Heart right ventricle (tissue), 16 donors: Measurements from ENCODE around the gene NLRC5. TPM values are rescaled to one million over a fixed set of nuclear protein-coding genes. Genes with fewer than 3 reads are reported as not detected.
"Not testable (repeated sequence)": the region's sequence is repeated elsewhere in the genome, so short reads cannot be mapped to it uniquely, and the experiment has no call there.

Experiments used
- ATAC-seq, 8 donors: fragments of 200-7000 bp; cut with Tn5 transposase; one replicate each; pipeline ENCODE4 v1.9.1; 2020; ENCODE audit warnings: mild to moderate bottlenecking in 8 of 8, moderate library complexity in 8 of 8, moderate number of reproducible peaks in 1 of 8
- DNase-seq, 2 donors: peaks; one replicate each; pipeline ENCODE4 v3.0.0-alpha.2; 2020
- H3K27ac ChIP-seq, 10 donors: fragments of 200-600 bp; sonication (generic) in 2 of 10; one replicate each; pipeline versions ENCODE4 v1.5.0 to v1.8.0; 2020 to 2022; ENCODE audit warnings: mild to moderate bottlenecking in 3 of 10
- H3K27me3 ChIP-seq, 7 donors: fragments of 200-600 bp; one replicate each; pipeline ENCODE4 v1.8.0; 2021 to 2022; ENCODE audit warnings: mild to moderate bottlenecking in 2 of 7
- H3K36me3 ChIP-seq, 9 donors: fragments of 200-600 bp; sonication (generic) in 1 of 9; one replicate each; pipeline versions ENCODE4 v1.5.0 to v1.8.0; 2020 to 2022; ENCODE audit warnings: mild to moderate bottlenecking in 2 of 9
- H3K4me1 ChIP-seq, 9 donors: fragments of 200-600 bp; sonication (generic) in 1 of 9; one replicate each; pipeline versions ENCODE4 v1.5.0 to v1.8.0; 2020 to 2022; ENCODE audit warnings: mild to moderate bottlenecking in 4 of 9
- H3K4me3 ChIP-seq, 10 donors: fragments of 200-600 bp; sonication (generic) in 2 of 10; one replicate each; pipeline versions ENCODE4 v1.5.0 to v1.8.0; 2020 to 2022; ENCODE audit warnings: mild to moderate bottlenecking in 7 of 10, moderate library complexity in 2 of 10
- H3K9me3 ChIP-seq, 11 donors: fragments of 200-600 bp in 10 of 11; sonication (generic) in 2 of 11; one replicate each; pipeline versions ENCODE4 v1.5.0 to v1.8.0; 2013 to 2022; ENCODE audit warnings: mild to moderate bottlenecking in 2 of 11, control low read depth in 1 of 11, moderate library complexity in 1 of 11
- WGBS, 2 donors: extraction: QIAGEN DNeasy Blood & Tissue Kit; methylation state at CpG; one replicate each; pipeline ENCODE4 v1.1.7; 2013; ENCODE audit warnings: inconsistent platforms in 1 of 2; 5-methylcytosine and 5-hydroxymethylcytosine counted together
- intact Hi-C, 10 donors: fragments of 100-400 bp; cut with DNase I; formaldehyde crosslinking; loops; one replicate each; pipeline versions ENCODE4 v1.11.1 to v1.14.2; 2022
- polyA plus RNA-seq, 2 donors: library from polyadenylated mRNA; stranded (reverse); fragments of 200-250 nt; gene quantifications; one replicate each; pipeline ENCODE4 v1.2.3, GENCODE V29; 2013
- total RNA-seq, 10 donors: library from RNA; stranded (reverse); fragmentation: NEBNext Ultra II Directional in 3 of 10; extraction: Animal tissue kit (Norgen Biotek cat#: 25700) in 3 of 10; gene quantifications; one replicate each; pipeline versions ENCODE4 v1.2.1 to v1.2.4, GENCODE V29; 2021 to 2023
- TF ChIP-seq, protein P1 (sequence below), 9 donors: fragments of 200-600 bp; sonication (generic) in 2 of 9; IDR thresholded peaks; one replicate each; pipeline versions ENCODE4 v1.5.0 to v1.8.0; 2021 to 2022; ENCODE audit warnings: antibody characterized with exemption in 9 of 9, mild to moderate bottlenecking in 5 of 9, moderate library complexity in 1 of 9
- donor health status: Arrhythmogenic right ventricular cardiomyopathy.
- donor health status: ischemic (EF 13 %, LVEDD 7.1; RV severe dilation, severe dysfunction).
- donor health status: healthy with polysubstance abuse.
- donor health status: DM: no; HTN: yes; CAD: no.
- donor health status: DM: no; HTN: no; CAD: no.
- donor health status: ischemic (EF 25% LVEDD 6.9; RV normal size, moderate dysfunction).
- donor health status: ischemic (EF 25% LVEDD 5.7; RV mildly dilated, moderate dysfunction).
- donor health status: healthy.
- donor health status: DM: yes; HTN: yes; CAD: no.
- donor health status: Ischemic cardiomyopathy.
- donor health status: ischemic (EF 35%, LVEDD 5.7; RV mildly dilated, moderate dysfunction).
- donor health status: nonischemic (EF 11% LVEDD 7.7; RV severe dilation, severe dysfunction).
- donor health status: DM: yes; HTN: yes; CAD: no.
- donor health status: PGD.
- donor health status: ischemic (EF 29% LVEDD 5.4; RV normal size, mild dysfunction).
- donor health status: nonischemic (EF 23%, LVEDD 6.1; RV moderate dilation, normal function).

NLRC5 gene
- total and polyA plus RNA-seq, 12 donors = 6.2 to 49.6 (median 13.5) TPM

DNA sequence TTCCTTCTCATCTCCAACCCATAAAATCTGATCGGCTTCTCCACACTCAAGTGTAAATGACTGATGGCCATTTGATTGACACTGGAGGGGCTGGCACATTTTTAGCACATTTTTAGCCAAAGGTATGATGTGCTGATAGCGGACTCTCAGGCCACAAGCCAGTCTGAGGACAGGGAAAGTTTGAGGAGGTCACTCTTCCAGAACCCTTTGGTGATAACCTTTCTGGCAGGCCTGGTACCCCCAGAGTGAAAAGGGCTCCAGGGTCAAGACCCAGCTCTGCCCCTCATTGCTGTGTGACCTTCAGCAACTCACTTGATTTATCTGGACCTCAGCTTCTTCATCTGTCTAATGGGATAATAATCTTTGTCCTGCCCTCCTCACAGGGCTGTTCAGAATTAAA, 1.7 kb upstream of the NLRC5 start:
- intact Hi-C loops = no loop called here
- Histone ChIP-seq H3K4me3 (peak overlapping the region in 1 of 10 donors; percentile 73), H3K9me3 (no peaks in the 10 kb centered on the region), H3K27me3 (no peaks in the 10 kb centered on the region), H3K27ac (peak overlapping the region in 6 of 10 donors; percentile 86 to 96 (median 90)), H3K4me1 (peaks cover 13 to 86% (median 72%) of the 10 kb centered on the region in 9 donors), H3K36me3 (peaks cover 0 to 16% (median 0%) of the 10 kb centered on the region in 9 donors)
- 98 to 99% methylated on average over 2 of the region's 2 CpGs for whole genome bisulfite sequencing, 2 donors
- ATAC-seq (no peak), DNase-seq (no peak)
- TF ChIP-seq, protein P1, sequence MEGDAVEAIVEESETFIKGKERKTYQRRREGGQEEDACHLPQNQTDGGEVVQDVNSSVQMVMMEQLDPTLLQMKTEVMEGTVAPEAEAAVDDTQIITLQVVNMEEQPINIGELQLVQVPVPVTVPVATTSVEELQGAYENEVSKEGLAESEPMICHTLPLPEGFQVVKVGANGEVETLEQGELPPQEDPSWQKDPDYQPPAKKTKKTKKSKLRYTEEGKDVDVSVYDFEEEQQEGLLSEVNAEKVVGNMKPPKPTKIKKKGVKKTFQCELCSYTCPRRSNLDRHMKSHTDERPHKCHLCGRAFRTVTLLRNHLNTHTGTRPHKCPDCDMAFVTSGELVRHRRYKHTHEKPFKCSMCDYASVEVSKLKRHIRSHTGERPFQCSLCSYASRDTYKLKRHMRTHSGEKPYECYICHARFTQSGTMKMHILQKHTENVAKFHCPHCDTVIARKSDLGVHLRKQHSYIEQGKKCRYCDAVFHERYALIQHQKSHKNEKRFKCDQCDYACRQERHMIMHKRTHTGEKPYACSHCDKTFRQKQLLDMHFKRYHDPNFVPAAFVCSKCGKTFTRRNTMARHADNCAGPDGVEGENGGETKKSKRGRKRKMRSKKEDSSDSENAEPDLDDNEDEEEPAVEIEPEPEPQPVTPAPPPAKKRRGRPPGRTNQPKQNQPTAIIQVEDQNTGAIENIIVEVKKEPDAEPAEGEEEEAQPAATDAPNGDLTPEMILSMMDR (IDR thresholded peaks at IDR 0.05) = no peak

DNA sequence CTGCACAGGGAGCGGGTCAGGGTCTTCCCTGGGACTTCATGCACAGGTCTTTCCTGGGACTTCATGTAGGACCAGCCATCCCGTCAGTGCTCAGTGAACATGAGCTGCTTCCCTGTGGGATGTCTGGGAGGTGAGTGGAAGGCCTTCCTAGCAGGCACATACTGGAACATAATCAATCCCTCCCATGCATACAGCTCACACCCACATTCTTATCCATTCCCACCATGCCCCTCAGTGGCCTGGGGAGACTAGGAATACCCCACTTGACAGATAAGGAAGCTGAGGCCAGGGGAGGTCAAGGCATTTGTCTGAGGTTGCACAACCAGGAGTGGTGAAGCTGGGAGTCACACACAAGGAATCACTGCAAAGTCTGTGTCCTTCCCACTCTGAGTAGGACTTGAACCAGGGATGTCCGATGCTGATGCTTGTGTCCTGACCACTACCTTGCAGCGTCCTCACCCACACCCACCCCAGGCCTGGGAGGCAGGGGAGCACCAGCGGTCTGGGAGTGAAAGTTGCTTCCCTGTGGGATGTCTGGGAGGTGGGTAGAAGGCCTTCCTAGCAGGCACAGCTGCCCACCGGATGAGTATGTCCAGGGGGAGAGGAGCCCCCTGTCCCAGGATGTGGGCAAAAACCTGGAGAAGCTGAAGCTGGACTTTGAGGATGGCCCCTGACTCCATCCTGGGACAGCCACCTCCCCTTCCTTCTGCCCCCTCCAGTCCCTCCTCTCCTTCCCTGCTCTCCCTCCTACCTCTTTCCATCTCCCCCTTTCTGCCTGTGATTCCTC, 1.0 kb upstream of the NLRC5 start:
- 65 to 74% methylated on average over 6 of the region's 6 CpGs for WGBS, 2 donors
- peak in 2 of 8 donors; percentile 12 to 19 for ATAC-seq
- intact Hi-C loops = no loop called here
- TF ChIP-seq, protein P1 (IDR thresholded peaks at IDR 0.05) = no peak
- peaks cover 13 to 87% (median 70%) of the 10 kb centered on the region in 9 donors for H3K4me1 ChIP-seq
- no peaks in the 10 kb centered on the region for H3K27me3 ChIP-seq
- H3K4me3 ChIP-seq = peak overlapping the region; percentile 53 to 91 (median 77)
- no peak for DNase-seq
- peaks cover 0 to 21% (median 0%) of the 10 kb centered on the region in 9 donors for H3K36me3 ChIP-seq
- peak overlapping the region in 9 of 10 donors; percentile 82 to 96 (median 87) for H3K27ac ChIP-seq
- no peaks in the 10 kb centered on the region for H3K9me3 ChIP-seq

DNA sequence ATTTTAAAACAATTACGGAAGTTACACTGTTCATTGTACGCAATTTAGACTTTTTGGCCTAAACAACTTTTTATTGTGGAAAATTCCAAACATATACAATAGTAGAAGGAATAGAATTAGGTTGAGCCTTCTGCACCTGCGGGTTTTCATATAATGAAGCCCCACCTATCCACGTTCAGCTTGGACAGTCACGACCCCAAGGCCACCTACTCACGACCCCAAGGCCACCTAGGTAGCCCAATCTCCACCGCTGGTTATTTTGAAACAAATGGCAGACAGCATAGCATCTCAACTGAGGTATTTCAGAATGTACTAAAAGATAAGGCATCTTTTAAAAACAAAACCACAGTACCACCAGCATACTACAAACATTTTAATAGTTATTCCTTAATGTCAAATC, 631 bp downstream of the NLRC5 start:
- WGBS, 2 donors = 30 to 54% methylated on average over 7 of the region's 7 CpGs
- intact Hi-C loops = no loop called here
- TF ChIP-seq, protein P1 (IDR thresholded peaks at IDR 0.05) = no peak

DNA sequence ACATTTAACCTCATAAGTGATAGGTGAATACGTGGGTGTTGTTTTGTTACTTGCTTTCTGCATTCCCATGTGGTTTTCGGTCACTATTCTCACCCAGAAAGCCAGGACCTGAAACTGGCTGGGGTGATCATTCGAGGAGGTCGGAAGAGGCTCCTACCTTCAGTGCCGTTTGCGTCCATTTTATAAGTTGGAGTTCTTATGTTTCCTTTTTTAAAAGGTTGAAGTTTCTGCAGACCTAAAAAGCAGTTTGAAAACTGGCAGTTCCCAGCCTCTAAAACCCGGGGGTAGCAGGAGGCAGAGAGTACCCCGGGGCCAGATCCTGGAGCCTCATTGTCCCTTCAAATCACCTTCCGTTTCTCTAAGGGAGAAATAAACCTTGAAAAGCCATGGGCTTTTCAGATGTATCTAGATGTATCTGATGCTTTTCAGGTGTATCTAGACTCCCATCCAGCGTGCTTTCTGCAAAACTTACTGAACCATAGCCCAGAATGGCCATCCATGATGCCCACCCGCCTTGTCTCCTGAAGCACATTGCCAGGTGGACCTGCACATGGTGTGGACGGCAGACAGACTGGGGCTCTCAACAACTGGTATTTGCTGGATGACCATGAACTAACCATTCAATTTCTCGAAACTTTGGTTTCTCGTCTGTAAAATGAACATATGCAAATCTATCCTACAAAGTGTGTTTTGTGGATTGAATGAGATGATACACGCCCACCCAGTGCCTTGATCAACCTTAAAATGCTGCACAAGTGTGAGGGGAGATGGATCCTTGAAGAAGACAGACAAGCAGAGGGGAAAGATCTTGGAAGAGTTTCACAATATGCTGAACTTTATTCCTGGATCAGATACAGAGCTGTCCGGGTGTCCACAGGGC, 1.3 kb downstream of the NLRC5 start:
- WGBS, 2 donors = 67 to 76% methylated on average over 16 of the region's 16 CpGs
- Histone ChIP-seq H3K4me1 (peaks cover 10 to 84% (median 56%) of the 10 kb centered on the region in 9 donors), H3K4me3 (peak overlapping the region in 9 of 10 donors; percentile 63 to 91 (median 80)), H3K27me3 (no peaks in the 10 kb centered on the region), H3K9me3 (no peaks in the 10 kb centered on the region), H3K36me3 (peaks cover 0 to 36% (median 0%) of the 10 kb centered on the region in 9 donors), H3K27ac (peak overlapping the region in 9 of 10 donors; percentile 47 to 96 (median 87))
- TF ChIP-seq, protein P1 (IDR thresholded peaks at IDR 0.05) = no peak
- intact Hi-C loops = no loop called here
- DNase-seq (no peak), ATAC-seq (no peak)

More for the DNA sequence above, 631 bp downstream of the NLRC5 start:
- Histone ChIP-seq H3K4me3 (peak overlapping the region; percentile 53 to 91 (median 77)), H3K4me1 (peaks cover 13 to 87% (median 61%) of the 10 kb centered on the region in 9 donors), H3K27me3 (no peaks in the 10 kb centered on the region), H3K36me3 (peaks cover 0 to 30% (median 0%) of the 10 kb centered on the region in 9 donors), H3K9me3 (no peaks in the 10 kb centered on the region), H3K27ac (peak overlapping the region; percentile 56 to 96 (median 86))
- ATAC-seq = no peak
- no peak for DNase-seq

DNA sequence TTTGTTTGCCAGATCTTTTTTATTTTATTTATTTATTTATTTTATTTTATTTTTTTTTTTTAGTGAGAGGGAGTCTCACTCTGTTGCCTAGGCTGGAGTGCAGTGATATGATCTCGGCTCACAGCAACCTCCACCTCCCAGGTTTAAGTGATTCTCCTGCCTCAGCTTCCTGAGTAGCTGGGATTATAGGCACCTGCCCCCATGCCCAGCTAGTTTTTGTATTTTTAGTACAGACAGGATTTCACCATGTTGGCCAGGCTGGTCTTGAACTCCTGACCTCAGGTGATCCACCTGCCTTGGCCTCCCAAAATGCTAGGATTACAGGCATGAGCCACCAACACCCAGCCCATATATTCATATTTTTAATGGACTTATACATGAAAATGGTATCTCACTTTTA, 3.1 kb downstream of the NLRC5 start:
- intact Hi-C loops, ATAC-seq, H3K9me3 ChIP-seq, H3K27me3 ChIP-seq, DNase-seq: not testable (repeated sequence)
- H3K27ac ChIP-seq = peak overlapping the region in 7 of 10 donors; percentile 72 to 96 (median 90)
- H3K4me3 ChIP-seq = peak overlapping the region in 4 of 10 donors; percentile 9 to 91 (median 79)
- H3K4me1 ChIP-seq = peaks cover 4 to 70% (median 44%) of the 10 kb centered on the region in 9 donors
- WGBS, 2 donors = 73 to 83% methylated on average over 1 of the region's 1 CpG
- peaks cover 0 to 51% (median 0%) of the 10 kb centered on the region in 9 donors for H3K36me3 ChIP-seq
